ENCODE results near the gene CXCL11.
"Not testable (repeated sequence)": the region's sequence is repeated elsewhere in the genome, so short reads cannot be mapped to it uniquely, and the experiment has no call there.

CXCL11 gene

DNA sequence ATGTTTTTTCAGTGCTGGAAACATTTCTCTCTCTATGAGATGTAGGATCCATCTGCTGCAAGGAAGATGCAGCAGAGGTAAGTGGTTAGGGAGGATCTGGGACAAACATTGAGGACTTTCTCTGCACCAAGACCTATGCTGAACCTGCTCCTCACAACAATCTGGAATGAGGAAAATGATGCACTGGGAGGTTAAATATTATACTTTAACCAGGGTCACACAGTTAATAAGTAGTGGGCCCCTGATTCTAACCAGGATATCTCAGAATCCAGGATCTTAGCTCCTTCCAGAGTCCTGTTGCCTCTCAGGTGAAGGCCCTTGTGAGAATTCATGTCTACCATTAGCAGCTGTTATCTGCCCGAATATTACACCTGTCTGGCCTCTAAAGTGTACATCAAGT, 35.6 kb downstream of the CXCL11 start:
- no peak for DNase-seq (ENCODE audit: low spot score)

DNA sequence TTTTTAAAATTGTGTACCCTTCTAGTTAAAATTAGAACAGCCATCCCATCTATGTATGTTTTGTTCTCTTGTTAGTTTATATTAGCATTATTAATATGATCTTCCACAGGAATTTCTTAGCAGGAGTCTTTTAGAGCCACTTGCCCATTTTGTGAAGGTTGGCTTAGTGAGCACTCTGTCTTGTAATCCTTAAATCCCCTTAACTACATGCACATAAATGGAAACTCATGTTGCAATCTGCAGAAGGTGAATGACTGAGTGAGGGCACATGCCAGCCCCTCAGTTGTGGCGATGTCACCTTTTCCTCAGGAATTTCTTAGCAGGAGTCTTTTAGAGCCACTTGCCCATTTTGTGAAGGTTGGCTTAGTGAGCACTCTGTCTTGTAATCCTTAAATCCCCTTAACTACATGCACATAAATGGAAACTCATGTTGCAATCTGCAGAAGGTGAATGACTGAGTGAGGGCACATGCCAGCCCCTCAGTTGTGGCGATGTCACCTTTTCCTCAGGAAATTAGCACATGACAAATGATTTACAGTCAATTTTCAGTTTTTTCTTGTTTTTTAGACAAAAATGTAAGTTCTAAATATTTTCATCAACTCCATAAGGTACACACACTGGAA, 37.2 kb downstream of the CXCL11 start:
- not testable (repeated sequence) for DNase-seq (ENCODE audit: low spot score)

DNA sequence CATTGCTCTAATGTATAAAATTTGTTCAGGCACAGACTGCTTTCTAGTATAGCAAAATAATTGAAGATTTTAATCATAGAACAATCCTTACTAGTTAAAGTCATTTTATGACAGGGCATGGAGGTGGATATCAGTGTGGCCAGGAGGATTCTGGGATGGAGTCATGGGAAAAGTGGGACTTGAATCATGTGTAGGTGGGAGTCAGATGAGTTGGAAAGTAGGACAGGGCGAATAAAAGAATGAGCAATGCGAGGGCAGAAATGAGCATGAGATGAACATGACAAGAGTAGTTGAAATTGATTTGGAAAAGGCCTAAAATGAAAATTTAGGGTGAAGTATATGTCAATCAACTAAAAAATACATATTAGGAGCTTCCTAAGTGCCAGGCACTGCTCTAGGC, 37.9 kb downstream of the CXCL11 start:
- DNase-seq (ENCODE audit: low spot score) = no peak

- DNase-seq (ENCODE audit: low spot score) = no peak
These were observed 38.8 kb downstream of the CXCL11 start for GRCh38 chr4:75997081-75997480.

DNA sequence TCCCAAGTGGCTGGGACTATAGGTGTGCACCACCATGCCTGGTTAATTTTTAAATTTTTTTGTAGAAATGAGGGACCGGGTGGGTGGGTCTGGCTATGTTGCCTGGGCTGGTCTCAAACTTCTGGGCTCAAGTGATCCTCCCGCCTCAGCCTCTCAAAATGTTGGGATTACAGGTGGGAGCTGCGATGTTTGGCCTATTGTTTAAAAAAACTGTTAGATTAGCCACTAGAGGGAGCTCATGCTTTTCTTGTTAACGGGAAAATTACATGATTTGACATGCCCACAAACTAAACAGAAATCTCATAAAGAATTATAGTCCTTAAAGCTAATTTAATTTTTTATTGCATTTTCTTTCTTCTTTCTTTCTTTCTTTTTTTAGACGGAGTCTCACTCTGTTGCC, 40.1 kb downstream of the CXCL11 start:
- DNase-seq (ENCODE audit: low spot score) = peak; percentile 62

- no peak for DNase-seq (ENCODE audit: low spot score)
These were observed 43.4 kb downstream of the CXCL11 start for GRCh38 chr4:75992462-75992861.

- DNase-seq (ENCODE audit: low spot score) = no peak
These were observed 45.9 kb downstream of the CXCL11 start for GRCh38 chr4:75989846-75990528.

GRCh38 chr4:75985116-75985515, 50.8 kb downstream of the CXCL11 start:
- no peak for DNase-seq (ENCODE audit: low spot score)

Data from cerebellar cortex (tissue), 1 donor.